ENCODE data around the gene KLRB1. TPM values are rescaled to one million over a fixed set of nuclear protein-coding genes. Genes with fewer than 3 reads are reported as not detected.

KLRB1 gene
- total RNA-seq (2021; ENCODE audit: unreplicated experiment): not detected
- not detected for polyA plus RNA-seq (2012; ENCODE audit: insufficient read length)
- Bru-seq, nascent RNA: not detected
- BruChase-seq, experiment 1, labeled RNA remaining after a 2-hour chase: not detected
- not detected for BruChase-seq, experiment 2, labeled RNA remaining after a 6-hour chase
- long read RNA-seq: 0 reads

DNA sequence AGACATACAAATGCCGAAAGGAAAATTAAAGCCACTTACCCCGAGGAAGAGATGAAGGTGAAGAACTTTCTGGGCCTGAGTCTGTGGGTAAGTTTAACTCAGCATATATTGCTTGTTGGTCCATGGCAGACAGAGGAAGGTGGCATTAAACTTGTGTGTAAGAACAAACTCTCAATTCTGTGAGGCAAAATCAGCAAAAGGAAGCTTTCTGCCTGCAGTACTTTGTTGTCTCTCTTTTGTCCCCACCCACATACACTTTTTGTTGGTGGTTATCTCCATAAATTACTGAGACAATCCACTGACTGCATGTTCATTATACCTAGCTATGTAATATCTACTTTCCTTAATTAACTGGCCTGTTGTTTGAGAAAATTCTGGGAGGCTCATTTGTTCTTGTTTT is at the start of gene KLRB1:
Gene KLRB1, minus strand, starts transcription at position 201 of the 400 bp plus-strand sequence. Its CDS starts 77 bp downstream, at position 124.
- H3K27me3 ChIP-seq (ENCODE audit: control insufficient read depth, insufficient read depth, low read length): no peaks in the 10 kb centered on the region
- ATAC-seq: no peak
- intact Hi-C loops (cut with micrococcal nuclease; ENCODE audit: unreplicated experiment): no loop called here
- no peak within 1 kb of the TSS for H3K27ac ChIP-seq (ENCODE audit: low read length)
- H3K9me3 ChIP-seq (ENCODE audit: control insufficient read depth, insufficient read depth, low read depth, low read length): no peaks in the 10 kb centered on the region
- no TSS peak for BruUV-seq (replicated peaks)
- no peak within 1 kb of the TSS for H3K4me3 ChIP-seq (ENCODE audit: low read depth in 2 of 2, low read length in 2 of 2)
- no peaks in the 10 kb centered on the region for H3K36me3 ChIP-seq (ENCODE audit: control insufficient read depth, insufficient read depth, low read length)
- POLR2A ChIA-PET: no interaction called here
- no peak for TF ChIP-seq POLR2AphosphoS5 (IDR thresholded peaks at IDR 0.05; ENCODE audit: low read depth, low read length)
- TF ChIP-seq SIN3A (IDR thresholded peaks at IDR 0.05; ENCODE audit: borderline replicate concordance, insufficient read depth, low read depth, low read length): no peak
- CTCF ChIA-PET: no interaction called here
- DNase-seq (ENCODE audit: low read depth, low spot score): no peak
- in situ Hi-C loops (cut with HindIII; ENCODE audit: low pct_unique_long_range_greater_than_20kb, low sequenced_read_pairs): no loop called here
- H3K4me1 ChIP-seq (ENCODE audit: control insufficient read depth, insufficient read depth, low read length): no peaks in the 10 kb centered on the region

GRCh38 chr12:9651265-9651729 is 43.6 kb upstream of the KLRB1 start:
- ATAC-seq (no peak), DNase-seq (ENCODE audit: low read depth, low spot score) (no peak)
- CTCF ChIA-PET: interaction anchor here (0.7 kb wide), 1 partner anchor 104 kb away, joined by 5 read pairs; no protein-coding TSS in a partner anchor
- BruUV-seq (replicated peaks): no TSS peak
- in situ Hi-C loops (cut with HindIII; ENCODE audit: low pct_unique_long_range_greater_than_20kb, low sequenced_read_pairs): no loop called here
- no peaks in the 10 kb centered on the region for H3K9me3 ChIP-seq (ENCODE audit: control insufficient read depth, insufficient read depth, low read depth, low read length)
- intact Hi-C loops (cut with micrococcal nuclease; ENCODE audit: unreplicated experiment): no loop called here
- 0 out of 2 replicates have a peak, but pooled peaks cover 2% of the 10 kb centered on the region for H3K36me3 ChIP-seq (ENCODE audit: control insufficient read depth, insufficient read depth, low read length)
- no peak overlapping the region; a peak in 1 of 4 replicates for H3K4me3 ChIP-seq (ENCODE audit: low read depth in 2 of 2, low read length in 2 of 2)
- peaks cover 7% of the 10 kb centered on the region; the same call in 1 of the 2 replicates for H3K4me1 ChIP-seq (ENCODE audit: control insufficient read depth, insufficient read depth, low read length)
- no peak for TF ChIP-seq CTCF (IDR thresholded peaks at IDR 0.05)
- TF ChIP-seq SIN3A (IDR thresholded peaks at IDR 0.05; ENCODE audit: borderline replicate concordance, insufficient read depth, low read depth, low read length): no peak
- no peak for TF ChIP-seq POLR2AphosphoS5 (IDR thresholded peaks at IDR 0.05; ENCODE audit: low read depth, low read length)
- TF ChIP-seq TCF7L2 (IDR thresholded peaks at IDR 0.05; ENCODE audit: low read depth, low read length): no peak
- TF ChIP-seq REST (IDR thresholded peaks at IDR 0.05; ENCODE audit: insufficient read depth in 1 of 2, low read depth in 2 of 2, low read length in 1 of 2): no peak
- POLR2A ChIA-PET: no interaction called here
- H3K27ac ChIP-seq (ENCODE audit: low read length): no peak overlapping the region; the same call in 1 of the 2 replicates
- no peaks in the 10 kb centered on the region for H3K27me3 ChIP-seq (ENCODE audit: control insufficient read depth, insufficient read depth, low read length)

- Histone ChIP-seq H3K9me3 (ENCODE audit: control insufficient read depth, insufficient read depth, low read depth, low read length) (no peaks in the 10 kb centered on the region), H3K4me1 (ENCODE audit: control insufficient read depth, insufficient read depth, low read length) (peaks cover 7% of the 10 kb centered on the region; the same call in 1 of the 2 replicates), H3K4me3 (ENCODE audit: low read depth in 2 of 2, low read length in 2 of 2) (peak overlapping the region; percentile 74 to 77), H3K27me3 (ENCODE audit: control insufficient read depth, insufficient read depth, low read length) (no peaks in the 10 kb centered on the region), H3K36me3 (ENCODE audit: control insufficient read depth, insufficient read depth, low read length) (0 out of 2 replicates have a peak, but pooled peaks cover 2% of the 10 kb centered on the region), H3K27ac (ENCODE audit: low read length) (peak overlapping the region; percentile 87)
- ATAC-seq: no peak
- CTCF ChIA-PET: no interaction called here
- POLR2A ChIA-PET: no interaction called here
- in situ Hi-C loops (cut with HindIII; ENCODE audit: low pct_unique_long_range_greater_than_20kb, low sequenced_read_pairs) (no loop called here), intact Hi-C loops (cut with micrococcal nuclease; ENCODE audit: unreplicated experiment) (no loop called here)
- TF ChIP-seq CTCF (IDR thresholded peaks at IDR 0.05) (no peak), POLR2AphosphoS5 (IDR thresholded peaks at IDR 0.05; ENCODE audit: low read depth, low read length) (no peak), REST (IDR thresholded peaks at IDR 0.05; ENCODE audit: insufficient read depth in 1 of 2, low read depth in 2 of 2, low read length in 1 of 2) (no peak), SIN3A (IDR thresholded peaks at IDR 0.05; ENCODE audit: borderline replicate concordance, insufficient read depth, low read depth, low read length) (no peak), TCF7L2 (IDR thresholded peaks at IDR 0.05; ENCODE audit: low read depth, low read length) (no peak)
- no peak for DNase-seq (ENCODE audit: low read depth, low spot score)
- BruUV-seq (replicated peaks): no TSS peak
These were observed 42.4 kb upstream of the KLRB1 start for GRCh38 chr12:9650151-9650576.

Measured in Panc1 (cell line).